ENCODE measurements around the gene IQGAP2. TPM values are rescaled to one million over a fixed set of nuclear protein-coding genes. Genes with fewer than 3 reads are reported as not detected.
A peak's percentile ranks its signal among the peaks of the same experiment; 100 is the strongest.
"Not testable (repeated sequence)": the region's sequence is repeated elsewhere in the genome, so short reads cannot be mapped to it uniquely, and the experiment has no call there.

IQGAP2 gene
- total RNA-seq, 6 donors from 2014 or later: 24.3 to 57.6 (median 28.9) TPM

DNA sequence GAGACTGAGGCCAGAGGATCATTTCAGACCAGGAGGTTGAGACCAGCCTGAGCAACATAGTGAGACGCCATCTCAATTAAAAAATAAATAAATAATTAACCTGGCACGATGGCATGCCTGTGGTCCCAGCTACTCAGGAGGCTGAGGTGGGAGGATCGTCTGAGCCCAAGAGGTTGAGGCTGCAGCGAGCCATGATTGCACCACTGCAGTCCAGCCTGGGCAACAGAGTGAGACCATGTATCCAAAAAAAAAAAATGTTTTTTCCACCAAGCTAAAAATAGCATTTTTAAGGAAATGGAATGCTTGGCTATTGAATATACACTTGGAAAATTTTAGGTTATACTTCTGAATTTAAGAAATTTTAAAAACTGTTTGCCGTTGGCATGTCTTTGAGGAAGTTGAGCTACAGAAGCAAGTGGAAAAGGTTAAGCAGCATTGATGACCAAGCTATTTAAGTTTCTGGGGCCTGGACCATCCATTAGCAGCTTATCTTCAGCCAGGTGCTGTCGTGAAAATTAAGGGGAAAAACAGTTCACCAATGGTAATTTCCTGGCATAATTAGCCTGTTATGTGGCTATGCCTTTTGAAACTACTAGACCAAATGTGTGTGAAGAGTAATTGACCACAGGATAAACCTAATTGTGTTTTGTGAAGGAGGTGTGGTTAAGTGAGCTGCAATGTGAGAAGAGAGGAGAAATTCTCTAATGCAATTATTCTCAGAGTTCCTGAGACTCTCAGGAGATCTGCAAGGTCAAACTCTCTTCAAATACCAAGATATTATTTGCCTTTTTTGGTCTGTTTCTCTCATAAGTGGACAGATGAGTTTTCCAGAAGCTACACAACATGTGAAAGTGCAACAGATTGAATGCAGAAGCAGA is 333.8 kb downstream of the IQGAP2 start:
- DNase-seq (no peak), ATAC-seq (ENCODE audit: low FRiP score in 2 of 2) (no peak)
- Histone ChIP-seq H3K27ac (no peak overlapping the region), H3K4me3 (no peak overlapping the region), H3K4me1 (peaks cover 4 to 16% (median 11%) of the 10 kb centered on the region in 4 donors), H3K36me3 (peaks cover 0 to 5% (median 0%) of the 10 kb centered on the region in 4 donors), H3K27me3 (no peaks in the 10 kb centered on the region), H3K9me3 (no peaks in the 10 kb centered on the region)
- WGBS, 2 donors: 74 to 75% methylated on average over 6 of the region's 6 CpGs
- TF ChIP-seq, protein P1, sequence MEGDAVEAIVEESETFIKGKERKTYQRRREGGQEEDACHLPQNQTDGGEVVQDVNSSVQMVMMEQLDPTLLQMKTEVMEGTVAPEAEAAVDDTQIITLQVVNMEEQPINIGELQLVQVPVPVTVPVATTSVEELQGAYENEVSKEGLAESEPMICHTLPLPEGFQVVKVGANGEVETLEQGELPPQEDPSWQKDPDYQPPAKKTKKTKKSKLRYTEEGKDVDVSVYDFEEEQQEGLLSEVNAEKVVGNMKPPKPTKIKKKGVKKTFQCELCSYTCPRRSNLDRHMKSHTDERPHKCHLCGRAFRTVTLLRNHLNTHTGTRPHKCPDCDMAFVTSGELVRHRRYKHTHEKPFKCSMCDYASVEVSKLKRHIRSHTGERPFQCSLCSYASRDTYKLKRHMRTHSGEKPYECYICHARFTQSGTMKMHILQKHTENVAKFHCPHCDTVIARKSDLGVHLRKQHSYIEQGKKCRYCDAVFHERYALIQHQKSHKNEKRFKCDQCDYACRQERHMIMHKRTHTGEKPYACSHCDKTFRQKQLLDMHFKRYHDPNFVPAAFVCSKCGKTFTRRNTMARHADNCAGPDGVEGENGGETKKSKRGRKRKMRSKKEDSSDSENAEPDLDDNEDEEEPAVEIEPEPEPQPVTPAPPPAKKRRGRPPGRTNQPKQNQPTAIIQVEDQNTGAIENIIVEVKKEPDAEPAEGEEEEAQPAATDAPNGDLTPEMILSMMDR (IDR thresholded peaks at IDR 0.05): no peak
- TF ChIP-seq EP300 (IDR thresholded peaks at IDR 0.05): no peak
- TF ChIP-seq POLR2A (IDR thresholded peaks at IDR 0.05): no peak
- TF ChIP-seq POLR2AphosphoS5 (IDR thresholded peaks at IDR 0.05): no peak

GRCh38 chr5:76737846-76738245 is 334.8 kb downstream of the IQGAP2 start:
- WGBS, 2 donors: 83 to 86% methylated on average over 5 of the region's 5 CpGs
- H3K4me1 ChIP-seq: peaks cover 4 to 16% (median 11%) of the 10 kb centered on the region in 4 donors
- H3K4me3 ChIP-seq: no peak overlapping the region
- no peaks in the 10 kb centered on the region for H3K27me3 ChIP-seq
- no peaks in the 10 kb centered on the region for H3K9me3 ChIP-seq
- H3K27ac ChIP-seq: peak overlapping the region in 3 of 4 donors; percentile 33 to 67 (median 42)
- H3K36me3 ChIP-seq: peaks cover 0 to 5% (median 0%) of the 10 kb centered on the region in 4 donors
- TF ChIP-seq POLR2A (IDR thresholded peaks at IDR 0.05) (no peak), POLR2AphosphoS5 (IDR thresholded peaks at IDR 0.05) (no peak), EP300 (IDR thresholded peaks at IDR 0.05) (no peak)
- TF ChIP-seq, protein P1 (IDR thresholded peaks at IDR 0.05): no peak
- no peak for ATAC-seq (ENCODE audit: low FRiP score in 2 of 2)
- no peak for DNase-seq

GRCh38 chr5:76741506-76741905 is 338.4 kb downstream of the IQGAP2 start:
- WGBS, 2 donors: 87 to 99% methylated on average over 4 of the region's 4 CpGs
- not testable (repeated sequence) for H3K4me3 ChIP-seq; H3K27me3 ChIP-seq; DNase-seq; H3K9me3 ChIP-seq; H3K27ac ChIP-seq; H3K36me3 ChIP-seq; ATAC-seq (ENCODE audit: low FRiP score in 2 of 2)
- H3K4me1 ChIP-seq: peaks cover 4 to 16% (median 11%) of the 10 kb centered on the region in 4 donors

DNA sequence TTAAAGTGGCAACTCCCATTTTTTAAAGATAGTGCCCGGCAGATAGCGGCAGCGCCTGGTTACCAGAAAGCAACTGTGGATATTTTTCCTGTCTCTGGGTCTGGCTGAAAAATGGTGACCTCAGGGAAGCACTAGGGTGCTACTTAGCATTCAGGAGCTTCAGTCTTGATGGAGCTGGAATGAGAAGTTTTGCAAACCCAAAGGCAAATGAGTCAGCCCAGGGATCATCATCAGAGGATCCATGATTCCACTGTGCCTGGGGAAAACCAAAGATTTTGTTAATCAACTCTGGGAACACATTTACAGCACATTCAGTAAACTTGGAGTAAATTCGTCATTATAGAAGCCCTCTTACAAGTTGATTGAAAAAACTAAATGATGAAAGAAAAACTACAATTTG is 339.5 kb downstream of the IQGAP2 start:
- no peak for DNase-seq
- H3K4me3 ChIP-seq: no peak overlapping the region
- H3K36me3 ChIP-seq: no peaks in the 10 kb centered on the region
- H3K9me3 ChIP-seq: no peaks in the 10 kb centered on the region
- peaks cover 4 to 13% (median 9%) of the 10 kb centered on the region in 4 donors for H3K4me1 ChIP-seq
- no peak for TF ChIP-seq POLR2A (IDR thresholded peaks at IDR 0.05)
- no peak for TF ChIP-seq POLR2AphosphoS5 (IDR thresholded peaks at IDR 0.05)
- no peak for TF ChIP-seq EP300 (IDR thresholded peaks at IDR 0.05)
- TF ChIP-seq, protein P1 (IDR thresholded peaks at IDR 0.05): no peak
- WGBS, 2 donors: 83 to 88% methylated on average over 4 of the region's 4 CpGs
- H3K27me3 ChIP-seq: no peaks in the 10 kb centered on the region
- H3K27ac ChIP-seq: no peak overlapping the region
- ATAC-seq (ENCODE audit: low FRiP score in 2 of 2): no peak

GRCh38 chr5:76744632-76745031 is 341.5 kb downstream of the IQGAP2 start:
- H3K9me3 ChIP-seq: no peaks in the 10 kb centered on the region
- no peaks in the 10 kb centered on the region for H3K27me3 ChIP-seq
- peaks cover 0 to under 1% (median 0%) of the 10 kb centered on the region in 4 donors for H3K4me1 ChIP-seq
- peak overlapping the region in 2 of 4 donors; percentile 0 to 41 for H3K27ac ChIP-seq
- H3K36me3 ChIP-seq: no peaks in the 10 kb centered on the region
- 72 to 78% methylated on average over 2 of the region's 2 CpGs for WGBS, 2 donors
- no peak for DNase-seq
- TF ChIP-seq POLR2AphosphoS5 (IDR thresholded peaks at IDR 0.05): no peak
- TF ChIP-seq EP300 (IDR thresholded peaks at IDR 0.05): no peak
- no peak for TF ChIP-seq POLR2A (IDR thresholded peaks at IDR 0.05)
- TF ChIP-seq, protein P1 (IDR thresholded peaks at IDR 0.05): no peak
- ATAC-seq (ENCODE audit: low FRiP score in 2 of 2): no peak
- H3K4me3 ChIP-seq: no peak overlapping the region
